ENCODE results near the gene DMP1. TPM values are rescaled to one million over a fixed set of nuclear protein-coding genes. Genes with fewer than 3 reads are reported as not detected.
"Not testable (repeated sequence)": the region's sequence is repeated elsewhere in the genome, so short reads cannot be mapped to it uniquely, and the experiment has no call there.

DMP1 gene
- total RNA-seq, 1 donor from 2014 or later, result not detected

DNA sequence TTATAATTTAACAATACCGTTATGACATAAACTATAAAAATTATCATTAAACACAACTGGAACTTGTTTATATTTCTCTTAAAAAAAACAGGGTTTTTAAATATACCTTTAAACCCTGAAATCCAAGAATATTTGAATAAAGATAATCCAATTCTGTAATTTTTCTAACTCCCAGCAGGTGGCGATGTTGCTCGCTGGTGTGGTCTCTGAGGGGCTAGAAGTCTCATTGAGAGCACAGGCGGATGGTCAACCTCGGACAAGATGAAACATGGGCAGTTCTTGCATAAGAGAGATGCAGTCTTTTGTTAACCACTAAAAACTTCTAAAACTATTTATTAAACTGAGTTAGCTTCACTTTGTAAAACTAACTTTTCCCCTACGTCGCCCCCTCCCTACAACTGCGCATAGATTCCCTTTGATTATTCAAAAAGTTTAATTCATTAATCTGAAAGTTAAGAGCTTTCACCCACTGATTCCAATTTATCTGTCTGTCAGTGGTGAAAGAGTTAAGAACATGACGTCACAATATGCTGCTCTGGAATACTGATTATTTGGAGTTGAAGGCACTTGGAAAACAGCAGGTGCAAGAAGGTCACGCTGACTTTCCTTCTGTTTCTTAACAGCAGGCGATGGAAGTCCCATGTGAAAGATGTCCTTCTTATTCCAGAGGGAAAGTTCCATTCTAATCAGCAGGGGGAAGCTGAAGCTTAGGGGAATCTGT, 29.5 kb downstream of the DMP1 start:
- intact Hi-C loops (cut with micrococcal nuclease), result loop anchor here (1.0 to 10.0 kb wide), 6 partner anchors 159 to 845 kb away; partner anchors contain the start of gene PYURF

DNA sequence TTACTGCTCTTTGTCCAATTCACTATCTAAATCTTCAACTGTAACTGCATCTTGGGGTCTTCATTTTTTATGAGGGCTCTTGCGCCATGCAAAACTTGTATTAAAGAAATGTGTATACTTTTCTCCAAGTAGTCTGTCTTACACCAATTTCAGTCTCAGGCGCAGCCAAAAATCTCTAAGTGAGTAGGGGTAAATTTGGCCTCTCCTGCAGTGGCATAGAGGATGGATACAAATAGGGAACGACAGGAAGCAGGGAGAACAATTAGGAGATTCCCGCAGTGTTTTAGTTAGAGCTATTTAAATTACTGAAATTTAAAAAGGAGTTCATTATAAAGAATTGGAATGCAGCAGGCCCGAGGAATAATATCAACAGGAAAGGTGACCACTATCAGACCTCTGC, 30.2 kb downstream of the DMP1 start:
- intact Hi-C loops (cut with micrococcal nuclease), result no loop called here

DNA sequence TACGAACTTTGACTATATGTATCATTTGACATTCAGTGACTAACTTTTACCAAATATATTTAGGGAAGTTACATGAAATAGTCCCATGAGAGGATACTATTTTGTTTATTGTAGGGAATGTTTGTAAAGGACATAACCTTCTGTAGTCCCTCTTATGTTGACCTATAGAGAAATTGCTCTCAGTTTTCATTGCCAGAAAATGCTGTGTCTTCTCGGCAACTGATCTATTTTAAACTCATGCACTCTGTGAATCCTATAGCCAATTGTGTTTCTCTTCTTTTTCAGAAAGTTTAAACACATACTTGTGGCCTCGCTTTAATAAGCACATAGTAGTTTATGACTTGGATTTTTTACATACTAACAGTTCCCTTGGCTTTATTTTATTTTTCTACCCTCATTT, 38.2 kb downstream of the DMP1 start:
- intact Hi-C loops (cut with micrococcal nuclease), result no loop called here

DNA sequence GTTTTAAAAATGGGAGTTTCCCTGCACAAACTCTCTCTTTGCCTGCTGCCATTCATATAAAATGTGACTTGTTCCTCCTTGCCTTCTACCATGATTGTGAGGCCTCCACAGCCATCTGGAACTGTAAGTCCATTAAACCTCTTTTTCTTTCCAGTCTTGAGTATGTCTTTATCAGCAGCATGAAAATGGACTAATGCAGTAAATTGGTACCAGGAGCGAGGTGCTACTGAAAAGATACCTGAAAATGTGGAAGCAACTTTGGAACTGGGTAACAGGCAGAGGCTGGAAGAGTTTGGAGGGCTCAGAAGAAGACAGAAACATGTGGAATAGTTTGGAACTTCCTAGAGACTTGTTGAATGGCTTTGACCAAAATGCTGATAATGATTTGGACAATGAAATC, 40.9 kb downstream of the DMP1 start:
- intact Hi-C loops (cut with micrococcal nuclease), result not testable (repeated sequence)

DNA sequence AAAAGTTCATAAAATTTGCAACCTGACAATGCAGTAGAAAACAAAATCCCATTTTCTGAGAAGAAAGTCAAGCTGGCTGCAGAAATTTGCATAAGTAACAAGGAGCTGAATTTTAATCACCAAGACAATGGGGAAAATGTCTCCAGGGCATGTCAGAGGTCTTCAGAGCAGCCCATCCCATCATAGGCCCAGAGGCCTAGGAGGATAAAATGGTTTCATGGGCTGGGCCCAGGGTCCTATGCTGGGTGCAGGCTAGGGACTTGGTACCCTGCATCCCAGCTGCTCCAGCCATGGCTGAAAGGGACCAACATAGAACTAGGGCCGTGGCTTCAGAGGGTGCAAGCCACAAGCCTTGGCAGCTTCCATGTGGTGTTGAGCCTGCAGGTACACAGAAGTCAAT, 42.0 kb downstream of the DMP1 start:
- intact Hi-C loops (cut with micrococcal nuclease), result not testable (repeated sequence)

DNA sequence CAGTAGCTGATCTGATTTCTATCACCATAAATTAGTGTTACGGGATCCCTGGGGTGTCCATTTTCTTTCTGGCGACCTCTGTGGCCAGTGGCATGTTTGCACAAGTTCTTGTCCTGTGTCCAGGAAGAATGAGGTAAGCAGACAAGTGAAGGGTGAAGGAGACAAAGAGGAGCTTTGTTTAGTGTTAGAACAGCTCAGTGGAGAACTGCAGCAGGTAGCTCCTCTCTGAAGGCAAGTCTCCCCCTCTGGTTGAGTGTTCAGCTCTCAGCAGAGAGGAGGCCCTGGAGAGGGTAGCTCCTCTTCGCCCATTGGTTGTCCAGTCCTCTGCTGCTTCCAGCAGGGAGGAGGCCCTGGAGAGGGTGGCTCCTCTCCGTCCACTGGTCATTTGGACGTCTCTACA, 47.2 kb downstream of the DMP1 start:
- intact Hi-C loops (cut with micrococcal nuclease), result no loop called here

DNA sequence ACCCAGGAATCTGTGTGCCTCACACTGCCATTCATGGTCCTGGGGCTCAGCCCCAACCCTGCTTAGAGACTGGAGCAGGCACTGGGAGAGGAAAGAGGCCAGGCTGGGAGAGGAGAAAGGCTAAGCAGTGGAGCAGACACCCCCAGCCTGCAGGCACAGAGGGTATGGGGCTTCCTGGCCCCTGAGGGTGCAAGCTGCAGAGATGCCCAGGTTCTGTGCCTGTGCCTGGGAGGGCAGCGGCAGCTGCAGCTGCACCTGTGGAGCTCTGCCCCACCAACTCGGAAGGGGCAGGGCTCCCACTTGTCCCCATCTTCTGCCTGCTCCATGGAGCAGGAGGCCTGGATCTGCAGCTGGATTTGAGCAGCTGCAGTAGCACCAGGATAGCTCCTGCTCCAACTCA, 47.9 kb downstream of the DMP1 start:
- intact Hi-C loops (cut with micrococcal nuclease), result no loop called here

DNA sequence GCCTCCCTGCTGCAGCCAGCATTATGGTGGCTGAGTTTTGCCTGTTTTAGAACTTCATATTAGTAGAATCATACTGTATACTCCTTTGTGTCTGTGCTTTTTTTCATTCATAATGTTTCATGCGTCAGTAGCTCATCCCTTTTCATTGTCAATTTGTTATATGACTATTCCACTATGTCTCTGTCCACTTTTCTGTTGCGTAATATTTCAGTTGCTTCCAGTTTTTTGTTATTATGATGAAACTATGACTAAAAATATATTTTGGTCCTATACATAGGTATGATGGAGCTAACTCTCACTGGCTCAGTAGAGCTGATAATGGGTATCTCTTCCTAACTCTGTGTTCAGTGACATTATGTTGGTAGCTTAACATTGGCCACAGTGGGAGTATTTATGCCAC, 48.3 kb downstream of the DMP1 start:
- intact Hi-C loops (cut with micrococcal nuclease), result no loop called here

DNA sequence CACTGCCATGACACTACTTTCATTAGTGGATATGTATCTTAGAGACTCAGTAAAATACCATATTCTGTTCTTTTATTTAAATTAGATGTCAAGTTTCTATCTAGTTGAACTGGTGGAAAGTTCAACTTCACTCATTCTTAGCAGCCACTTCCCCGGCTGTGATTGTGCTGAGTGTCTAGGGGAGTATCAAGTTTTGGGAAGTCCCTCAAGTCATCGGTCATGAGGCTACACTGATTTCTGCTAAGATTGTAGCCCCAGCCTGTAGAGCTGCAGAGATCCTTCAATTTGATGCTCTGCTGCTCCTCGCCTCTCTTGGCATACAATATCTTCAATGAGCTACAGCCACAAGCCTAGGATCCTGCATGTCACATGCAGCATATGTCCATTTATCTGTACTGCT, 53.9 kb downstream of the DMP1 start:
- intact Hi-C loops (cut with micrococcal nuclease), result no loop called here

DNA sequence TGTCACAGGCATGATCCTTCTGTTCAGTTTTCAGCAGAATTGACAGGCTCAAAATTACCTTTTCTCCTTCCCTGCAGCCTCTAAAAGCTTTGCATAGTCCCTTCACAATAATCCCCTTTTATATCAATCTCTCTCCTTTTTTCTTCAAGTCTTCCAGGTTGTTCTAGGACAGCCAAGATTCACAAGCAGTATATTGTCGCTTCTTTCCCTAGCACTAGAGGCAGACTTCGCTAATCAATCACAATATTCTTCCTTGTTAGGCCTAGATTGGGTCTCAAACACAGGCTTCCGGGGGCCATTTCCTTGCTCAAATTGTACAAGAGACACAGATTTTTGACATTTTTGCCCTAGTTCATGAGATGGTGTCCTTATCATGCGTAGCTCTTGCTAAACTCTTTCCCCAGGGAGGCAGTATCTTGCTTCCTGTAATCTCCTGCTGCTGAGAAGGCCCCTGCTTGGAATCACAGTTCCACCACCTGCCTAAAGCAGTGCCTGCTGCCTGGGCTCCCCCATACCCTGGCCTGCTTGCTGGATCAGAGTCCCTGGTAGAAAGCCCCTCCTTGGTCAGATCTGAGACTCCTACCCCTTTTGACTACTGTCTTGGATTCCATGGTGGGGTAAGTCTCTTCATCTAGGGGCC, 57.3 kb downstream of the DMP1 start:
- intact Hi-C loops (cut with micrococcal nuclease), result no loop called here

Other genes with a start within 250 kb of the DMP1 start
- gene NUDT9, start 227.7 kb upstream of the DMP1 start, total RNA-seq, result 11.2 and 11.6 TPM in 2 replicates
- gene SPARCL1, start 120.9 kb upstream of the DMP1 start, total RNA-seq, result not detected in 2 replicates
- gene DSPP, start 41.8 kb upstream of the DMP1 start, total RNA-seq, result not detected in 2 replicates
- gene IBSP, start 149.3 kb downstream of the DMP1 start, total RNA-seq, result not detected in 2 replicates
- gene MEPE, start 182.7 kb downstream of the DMP1 start, total RNA-seq, result not detected in 2 replicates